OCI-LY7 (cell line): Measurements from ENCODE around the gene CTNNA3. TPM values are rescaled to one million over a fixed set of nuclear protein-coding genes. Genes with fewer than 3 reads are reported as not detected.

Experiments
- BruUV-seq: library from RNA; stranded (reverse); fragments of 400-500 nt; replicated peaks from 2 replicates; lab custom pipeline; 2021; lab: Mats Ljungman, UMichigan
- CTCF ChIA-PET: fragments of 300-600 bp; sonication (Branson Sonifier 250); formaldehyde crosslinking; loops from one replicate; lab custom pipeline; 2022; ENCODE audit warnings: antibody characterized with exemption; ENCODE audit not compliant: unreplicated experiment; lab: Charles Lee
- POLR2A ChIA-PET: fragments of 300-600 bp; sonication (Branson Sonifier 250); formaldehyde crosslinking; loops from one replicate; lab custom pipeline; 2022; ENCODE audit warnings: antibody characterized with exemption; lab: Charles Lee
- DNase-seq: peaks from one replicate; pipeline ENCODE4 v3.0.0-alpha.2; 2015; ENCODE audit warnings: low spot score
- H2AFZ ChIP-seq: fragments of 200-600 bp; sonication (generic), shearing (Covaris generic); 2 replicates; pipeline ENCODE4 v1.6.1; 2014; ENCODE audit warnings: mild to moderate bottlenecking, antibody characterized with exemption, low read length, moderate library complexity
- H3K27ac ChIP-seq: fragments of 200-600 bp; sonication (generic); 2 replicates; pipeline ENCODE4 v1.5.1; 2014; ENCODE audit warnings: mixed run types, low read depth, mild to moderate bottlenecking, moderate library complexity, low read length, inconsistent platforms; ENCODE audit not compliant: poor library complexity, severe bottlenecking
- H3K36me3 ChIP-seq: fragments of 200-600 bp; sonication (generic); 2 replicates; pipeline ENCODE4 v1.6.1; 2014; ENCODE audit warnings: mild to moderate bottlenecking, antibody characterized with exemption, low read length, moderate library complexity, mixed read lengths; ENCODE audit not compliant: insufficient read depth
- H3K4me1 ChIP-seq: fragments of 200-600 bp; sonication (generic); 2 replicates; pipeline ENCODE4 v1.5.1; 2014; ENCODE audit warnings: mild to moderate bottlenecking, low read length; ENCODE audit not compliant: insufficient read depth, poor library complexity, severe bottlenecking
- H3K4me2 ChIP-seq: fragments of 200-600 bp; sonication (generic); 2 replicates; pipeline ENCODE4 v1.6.1; 2014; ENCODE audit warnings: mild to moderate bottlenecking, low read length
- H3K4me3 ChIP-seq: fragments of 200-600 bp; sonication (generic); 2 replicates; pipeline ENCODE4 v1.5.1; 2014; ENCODE audit warnings: mild to moderate bottlenecking, low read depth, low read length; ENCODE audit not compliant: poor library complexity, severe bottlenecking
- H3K79me2 ChIP-seq: fragments of 200-600 bp; sonication (generic); 2 replicates; pipeline ENCODE4 v1.6.1; 2016; ENCODE audit warnings: low read depth, mild to moderate bottlenecking, low read length, moderate library complexity, mixed read lengths; ENCODE audit not compliant: insufficient read depth
- H3K9me2 ChIP-seq: fragments of 200-600 bp; sonication (generic); 2 replicates; pipeline ENCODE4 v1.6.1; 2016; ENCODE audit warnings: mild to moderate bottlenecking, low read length, mixed read lengths; ENCODE audit not compliant: insufficient read depth
- H3K9me3 ChIP-seq: fragments of 200-600 bp; sonication (generic); 2 replicates; pipeline ENCODE4 v1.6.1; 2014; ENCODE audit warnings: mild to moderate bottlenecking, mixed run types, low read length, mixed read lengths
- H4K20me1 ChIP-seq: fragments of 200-600 bp; sonication (generic); 2 replicates; pipeline ENCODE4 v1.6.1; 2014; ENCODE audit warnings: mild to moderate bottlenecking, antibody characterized with exemption, low read length, moderate library complexity, mixed read lengths; ENCODE audit not compliant: insufficient read depth
- CTCF ChIP-seq: fragments of 200-600 bp; sonication (generic); conservative IDR thresholded peaks from 2 replicates; pipeline ENCODE4 v1.5.1; 2014; ENCODE audit warnings: mild to moderate bottlenecking, antibody characterized with exemption, low read length, moderate library complexity, mixed read lengths
- EZH2phosphoT487 ChIP-seq: fragments of 200-600 bp; sonication (generic); IDR thresholded peaks from 2 replicates; pipeline ENCODE4 v1.6.1; 2018; ENCODE audit warnings: low read depth, borderline replicate concordance, mild to moderate bottlenecking, mixed run types, antibody characterized with exemption, low read length, moderate library complexity, mixed read lengths
- intact Hi-C: fragments of 100-400 bp; cut with micrococcal nuclease; formaldehyde crosslinking; loops from one replicate; pipeline ENCODE4 v1.10.0; 2022; ENCODE audit not compliant: unreplicated experiment
- total RNA-seq, 2 experiments: library from RNA; depleted of rRNA in 1 of 2; stranded (reverse); fragments of >200 nt in 1 of 2; shearing (Covaris generic) in 1 of 2; gene quantifications; 2 replicates each; pipeline ENCODE4 v1.2.3, GENCODE V29; 2014 to 2022

The CTNNA3 gene
- total RNA-seq, 2 experiments from 2014 or later, result not detected

DNA sequence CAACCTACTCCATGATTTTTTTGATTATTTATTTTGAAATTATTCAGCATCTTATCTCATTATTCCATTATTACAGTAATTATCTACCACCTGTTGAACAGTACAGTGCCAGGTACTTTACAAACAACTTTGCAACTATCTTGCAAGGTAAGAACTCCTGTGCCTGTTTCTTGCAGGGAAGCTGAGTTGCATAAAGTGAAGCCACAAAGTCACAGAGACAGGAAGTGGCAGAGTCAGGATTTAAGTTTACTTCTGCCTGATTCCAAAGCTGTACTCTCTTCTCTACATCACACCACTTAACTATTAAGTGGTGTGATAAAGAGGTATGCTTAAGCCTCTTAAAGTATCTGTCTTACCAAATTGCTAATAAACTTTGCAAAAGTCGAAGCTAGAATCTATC, 690.0 kb downstream of the CTNNA3 start:
- Histone ChIP-seq H3K36me3 (no peaks in the 10 kb centered on the region), H3K79me2 (no peaks in the 10 kb centered on the region), H3K9me3 (no peaks in the 10 kb centered on the region), H3K4me2 (no peak overlapping the region), H3K9me2 (no peaks in the 10 kb centered on the region), H3K27ac (no peak overlapping the region), H2AFZ (no peak overlapping the region), H3K4me3 (no peak overlapping the region), H4K20me1 (no peaks in the 10 kb centered on the region), H3K4me1 (no peaks in the 10 kb centered on the region)
- ChIA-PET POLR2A (interaction anchor here (0.9 kb wide), 1 partner anchor 140 kb away, joined by 3 read pairs; no protein-coding TSS in a partner anchor), CTCF (no interaction called here)
- intact Hi-C loops, result no loop called here
- no peak for DNase-seq
- BruUV-seq, result no TSS peak
- TF ChIP-seq EZH2phosphoT487 (no peak), CTCF (no peak)

- ChIA-PET POLR2A (no interaction called here), CTCF (no interaction called here)
- Histone ChIP-seq H3K9me3 (no peaks in the 10 kb centered on the region), H3K4me3 (no peak overlapping the region), H3K4me2 (no peak overlapping the region), H4K20me1 (no peaks in the 10 kb centered on the region), H3K27ac (no peak overlapping the region), H2AFZ (no peak overlapping the region), H3K79me2 (no peaks in the 10 kb centered on the region), H3K9me2 (no peaks in the 10 kb centered on the region), H3K36me3 (no peaks in the 10 kb centered on the region), H3K4me1 (no peaks in the 10 kb centered on the region)
- TF ChIP-seq CTCF, result no peak
- TF ChIP-seq EZH2phosphoT487, result no peak
- no peak for DNase-seq
- intact Hi-C loops, result no loop called here
- no TSS peak for BruUV-seq
Observed at GRCh38 chr10:67004690-67005089, 691.3 kb downstream of the CTNNA3 start.

DNA sequence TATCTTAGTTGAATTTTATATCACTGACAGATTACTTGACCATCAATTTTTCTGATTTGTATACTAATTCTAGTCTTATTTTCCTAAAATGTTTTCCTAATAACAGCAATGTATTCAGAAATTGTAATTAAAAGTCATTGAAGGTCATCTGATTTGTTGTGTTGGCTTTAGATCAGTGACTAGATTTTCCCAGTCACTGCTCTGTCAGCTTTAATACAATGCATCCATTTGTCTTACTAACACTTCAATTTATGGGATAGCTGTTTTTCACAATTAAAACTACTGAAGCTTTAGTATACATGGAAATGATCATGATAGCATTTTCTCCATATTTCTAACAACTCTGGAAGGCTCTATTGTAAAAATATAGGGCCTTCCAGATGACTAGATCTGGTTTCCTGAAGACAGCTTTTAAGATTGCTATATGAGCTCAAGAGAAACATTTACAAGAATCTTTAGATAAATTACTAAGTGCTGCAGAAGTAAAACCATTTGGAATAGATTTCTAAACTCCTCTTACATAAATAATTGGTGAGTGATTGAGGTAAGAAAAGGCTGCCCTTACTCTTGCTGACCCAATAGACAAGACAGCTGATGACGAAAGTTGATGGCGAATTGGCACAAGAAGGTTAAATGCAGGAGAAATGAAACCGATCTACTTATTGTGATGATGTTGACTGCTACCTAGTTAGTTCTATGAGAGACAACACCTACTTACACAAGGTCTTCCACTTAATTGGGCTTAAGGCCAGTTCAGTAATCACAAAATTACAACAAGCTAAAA, 696.0 kb downstream of the CTNNA3 start:
- Histone ChIP-seq H4K20me1 (no peaks in the 10 kb centered on the region), H3K4me3 (no peak overlapping the region), H2AFZ (no peak overlapping the region), H3K4me2 (no peak overlapping the region), H3K36me3 (no peaks in the 10 kb centered on the region), H3K79me2 (no peaks in the 10 kb centered on the region), H3K27ac (no peak overlapping the region), H3K4me1 (no peaks in the 10 kb centered on the region), H3K9me3 (no peaks in the 10 kb centered on the region), H3K9me2 (no peaks in the 10 kb centered on the region)
- intact Hi-C loops, result no loop called here
- TF ChIP-seq CTCF (no peak), EZH2phosphoT487 (no peak)
- ChIA-PET POLR2A (interaction anchor here (1.0 kb wide), 1 partner anchor 12 kb away, joined by 5 read pairs; no protein-coding TSS in a partner anchor), CTCF (no interaction called here)
- DNase-seq, result no peak
- no TSS peak for BruUV-seq
